PC-9 (cell line): ENCODE data around the gene MYO1H. TPM values are rescaled to one million over a fixed set of nuclear protein-coding genes. Genes with fewer than 3 reads are reported as not detected.

Experiments used
- BruUV-seq: library from RNA; stranded (reverse); fragments of 400-500 nt; replicated peaks from 2 replicates; lab custom pipeline; 2021; lab: Mats Ljungman, UMichigan
- CTCF ChIA-PET: fragments of 300-600 bp; sonication (Branson Sonifier 250); formaldehyde crosslinking; loops from one replicate; lab custom pipeline; 2022; ENCODE audit warnings: antibody characterized with exemption; lab: Charles Lee
- POLR2A ChIA-PET: fragments of 300-600 bp; sonication (Branson Sonifier 250); formaldehyde crosslinking; loops from one replicate; lab custom pipeline; 2022; ENCODE audit warnings: antibody characterized with exemption; ENCODE audit not compliant: unreplicated experiment; lab: Charles Lee
- DNase-seq, 2 experiments: peaks; one replicate each; pipeline versions ENCODE4 v3.0.0 to v3.0.0-alpha.2; 2015 to 2022; ENCODE audit warnings: mixed read lengths in 1 of 2
- H2AFZ ChIP-seq: fragments of 200-600 bp; sonication (generic); 2 replicates; pipeline ENCODE4 v1.8.1; 2017; ENCODE audit warnings: antibody characterized with exemption
- H3F3A ChIP-seq: fragments of 200-600 bp; sonication (generic); 2 replicates; pipeline ENCODE4 v1.8.1; 2017; ENCODE audit warnings: antibody characterized with exemption, mild to moderate bottlenecking, low read depth; ENCODE audit not compliant: insufficient read depth
- H3K27ac ChIP-seq: fragments of 200-600 bp; sonication (generic); 2 replicates; pipeline ENCODE4 v1.6.1; 2016; ENCODE audit warnings: mixed run types
- H3K27me3 ChIP-seq: fragments of 200-600 bp; sonication (generic); 2 replicates; pipeline ENCODE4 v1.6.1; 2016; ENCODE audit warnings: low read depth, mixed run types; ENCODE audit not compliant: insufficient read depth
- H3K36me3 ChIP-seq: fragments of 200-600 bp; sonication (generic); 2 replicates; pipeline ENCODE4 v1.6.1; 2016; ENCODE audit warnings: low read depth, mixed run types
- H3K4me1 ChIP-seq: fragments of 200-600 bp; sonication (generic); replicated peaks from 2 replicates; pipeline ENCODE4 v1.6.1; 2016; ENCODE audit warnings: mixed run types; ENCODE audit not compliant: insufficient read depth
- H3K4me2 ChIP-seq: fragments of 200-600 bp; sonication (generic); 2 replicates; pipeline ENCODE4 v1.6.1; 2017; ENCODE audit warnings: mixed run types
- H3K4me3 ChIP-seq: fragments of 200-600 bp; sonication (generic); 2 replicates; pipeline ENCODE4 v1.6.1; 2016; ENCODE audit warnings: mixed run types
- H3K79me2 ChIP-seq: fragments of 200-600 bp; sonication (generic); 2 replicates; pipeline ENCODE4 v1.6.1; 2017; ENCODE audit warnings: low read depth, mixed run types
- H3K9me2 ChIP-seq: fragments of 200-600 bp; sonication (generic); 2 replicates; pipeline ENCODE4 v1.8.1; 2017; ENCODE audit warnings: mild to moderate bottlenecking; ENCODE audit not compliant: insufficient read depth
- H3K9me3 ChIP-seq: fragments of 200-600 bp; sonication (generic); 2 replicates; pipeline ENCODE4 v1.8.1; 2016; ENCODE audit warnings: low read depth; ENCODE audit not compliant: insufficient read depth
- H4K20me1 ChIP-seq: fragments of 200-600 bp; sonication (generic); 2 replicates; pipeline ENCODE4 v1.8.1; 2017; ENCODE audit not compliant: insufficient read depth
- EZH2 ChIP-seq: fragments of 200-600 bp; sonication (generic); IDR thresholded peaks from 2 replicates; pipeline ENCODE4 v1.8.0; 2017; ENCODE audit warnings: antibody characterized with exemption, low read depth
- intact Hi-C: fragments of 100-400 bp; cut with micrococcal nuclease; formaldehyde crosslinking; loops from one replicate; pipeline ENCODE4 v1.10.0; 2022; ENCODE audit not compliant: unreplicated experiment
- total RNA-seq: library from RNA; stranded (reverse); gene quantifications from 2 replicates; pipeline ENCODE4 v1.2.3, GENCODE V29; 2021
- TF ChIP-seq, protein P1 (sequence below): fragments of 200-600 bp; sonication (generic); conservative IDR thresholded peaks from 2 replicates; pipeline ENCODE4 v1.6.1; 2017; ENCODE audit warnings: mixed run types, antibody characterized with exemption, mild to moderate bottlenecking, moderate library complexity

The MYO1H gene
- total RNA-seq, 1 experiment from 2014 or later = not detected

DNA sequence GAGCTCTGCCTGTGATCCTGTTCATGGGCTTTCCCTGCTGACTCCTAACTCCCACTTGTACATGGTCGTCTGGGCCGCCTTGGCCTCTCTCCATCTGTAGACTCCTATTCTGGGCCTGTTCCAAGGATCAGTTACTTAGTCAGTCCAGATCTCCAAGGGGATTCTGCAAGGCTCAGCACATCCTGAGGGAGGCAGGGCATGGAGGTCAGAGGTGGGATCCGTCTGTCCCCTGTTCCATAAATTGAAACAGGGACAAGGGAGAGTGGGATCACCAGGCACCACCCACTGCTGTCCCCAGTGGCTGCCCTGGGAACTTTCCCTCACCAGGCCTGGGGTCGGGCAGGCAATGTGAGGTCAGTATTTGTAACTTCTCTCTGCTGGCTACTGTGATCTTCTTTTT, 85.9 kb downstream of the MYO1H start:
- Histone ChIP-seq H4K20me1 (no peaks in the 10 kb centered on the region), H3K4me2 (no peak overlapping the region), H3K9me2 (no peaks in the 10 kb centered on the region), H2AFZ (no peak overlapping the region), H3K36me3 (no peaks in the 10 kb centered on the region), H3K4me1 (peaks cover 19% of the 10 kb centered on the region), H3K79me2 (no peaks in the 10 kb centered on the region), H3F3A (no peaks in the 10 kb centered on the region), H3K27me3 (no peaks in the 10 kb centered on the region), H3K27ac (no peak overlapping the region), H3K9me3 (no peaks in the 10 kb centered on the region), H3K4me3 (no peak overlapping the region)
- CTCF ChIA-PET = interaction anchor here (0.7 to 1.7 kb wide), 2 partner anchors 28 to 43 kb away, joined by 4 to 10 read pairs; partner anchors contain the start of genes KCTD10 and UBE3B
- POLR2A ChIA-PET = no interaction called here
- TF ChIP-seq, protein P1, sequence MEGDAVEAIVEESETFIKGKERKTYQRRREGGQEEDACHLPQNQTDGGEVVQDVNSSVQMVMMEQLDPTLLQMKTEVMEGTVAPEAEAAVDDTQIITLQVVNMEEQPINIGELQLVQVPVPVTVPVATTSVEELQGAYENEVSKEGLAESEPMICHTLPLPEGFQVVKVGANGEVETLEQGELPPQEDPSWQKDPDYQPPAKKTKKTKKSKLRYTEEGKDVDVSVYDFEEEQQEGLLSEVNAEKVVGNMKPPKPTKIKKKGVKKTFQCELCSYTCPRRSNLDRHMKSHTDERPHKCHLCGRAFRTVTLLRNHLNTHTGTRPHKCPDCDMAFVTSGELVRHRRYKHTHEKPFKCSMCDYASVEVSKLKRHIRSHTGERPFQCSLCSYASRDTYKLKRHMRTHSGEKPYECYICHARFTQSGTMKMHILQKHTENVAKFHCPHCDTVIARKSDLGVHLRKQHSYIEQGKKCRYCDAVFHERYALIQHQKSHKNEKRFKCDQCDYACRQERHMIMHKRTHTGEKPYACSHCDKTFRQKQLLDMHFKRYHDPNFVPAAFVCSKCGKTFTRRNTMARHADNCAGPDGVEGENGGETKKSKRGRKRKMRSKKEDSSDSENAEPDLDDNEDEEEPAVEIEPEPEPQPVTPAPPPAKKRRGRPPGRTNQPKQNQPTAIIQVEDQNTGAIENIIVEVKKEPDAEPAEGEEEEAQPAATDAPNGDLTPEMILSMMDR = peak; percentile 45
- no peak for TF ChIP-seq EZH2
- no peak for DNase-seq
- BruUV-seq = no TSS peak
- intact Hi-C loops = loop anchor here (2.0 kb wide), 2 partner anchors 29 to 85 kb away; no protein-coding TSS in a partner anchor

DNA sequence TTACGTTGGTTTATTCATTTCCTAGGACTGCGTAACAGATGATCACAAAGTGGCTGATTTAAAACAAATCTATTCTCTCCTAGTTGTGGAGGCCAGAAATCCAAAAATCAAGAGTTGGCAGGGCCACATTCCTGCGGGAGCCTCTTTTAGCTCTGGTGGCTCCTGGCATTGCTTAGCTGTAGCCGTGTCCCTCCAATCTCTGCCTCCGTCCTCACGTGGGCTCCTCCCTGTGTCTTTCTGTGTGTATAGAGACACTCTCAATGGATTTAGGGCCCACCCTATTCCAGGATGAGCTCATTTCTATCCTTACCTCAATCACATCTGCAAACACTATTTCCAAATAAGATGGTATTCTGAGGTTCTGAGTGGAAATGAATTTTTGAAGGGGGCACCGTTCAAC, 86.9 kb downstream of the MYO1H start:
- CTCF ChIA-PET = no interaction called here
- no peak for DNase-seq
- POLR2A ChIA-PET = no interaction called here
- Histone ChIP-seq H4K20me1 (no peaks in the 10 kb centered on the region), H3K9me3 (no peaks in the 10 kb centered on the region), H2AFZ (no peak overlapping the region), H3K4me1 (peaks cover 19% of the 10 kb centered on the region), H3K9me2 (no peaks in the 10 kb centered on the region), H3K79me2 (no peaks in the 10 kb centered on the region), H3K4me2 (no peak overlapping the region), H3F3A (no peaks in the 10 kb centered on the region), H3K36me3 (no peaks in the 10 kb centered on the region), H3K27me3 (no peaks in the 10 kb centered on the region), H3K27ac (no peak overlapping the region), H3K4me3 (no peak overlapping the region)
- no TSS peak for BruUV-seq
- intact Hi-C loops = no loop called here
- TF ChIP-seq EZH2 = no peak
- TF ChIP-seq, protein P1 = no peak

DNA sequence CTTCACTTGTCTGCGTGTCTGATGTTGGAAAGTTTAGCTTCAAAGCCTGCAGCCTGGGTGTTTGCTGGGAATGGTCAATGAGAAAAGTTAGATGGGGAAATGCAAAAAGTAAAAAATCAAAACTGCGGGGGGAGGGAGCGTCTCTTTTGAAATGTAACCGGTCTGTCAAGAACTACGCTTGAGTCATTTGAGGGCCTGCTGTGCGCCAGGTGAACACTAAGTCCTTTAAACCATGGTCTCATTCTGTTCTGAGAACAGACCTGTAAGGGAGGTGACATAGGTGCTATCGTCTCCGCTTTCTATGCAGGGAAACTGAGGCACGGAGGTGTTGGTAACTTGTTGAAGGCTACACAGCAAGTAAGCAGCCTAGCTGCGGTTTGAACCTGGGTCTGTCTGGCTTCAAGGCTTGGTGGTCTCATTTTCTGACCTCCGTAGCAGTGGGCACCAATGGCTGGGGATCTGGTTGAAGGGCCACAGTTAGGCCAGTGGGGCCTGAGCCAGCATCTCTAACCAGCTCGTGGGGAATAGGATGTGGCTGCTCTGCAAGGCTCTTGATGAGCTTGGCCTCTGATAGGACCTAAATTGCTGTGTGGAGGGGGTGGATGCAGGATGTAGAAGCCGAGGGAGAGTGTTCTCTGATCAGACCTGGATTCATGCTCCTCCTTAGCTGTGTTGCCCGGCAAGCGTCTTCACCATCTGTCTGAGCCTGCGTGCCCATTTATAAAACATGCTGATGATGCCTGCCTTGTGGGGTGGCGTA, 87.9 kb downstream of the MYO1H start:
- ChIA-PET POLR2A (no interaction called here), CTCF (interaction anchor here (0.5 kb wide), 1 partner anchor 756 kb away, joined by 3 read pairs; no protein-coding TSS in a partner anchor)
- H4K20me1 ChIP-seq = no peaks in the 10 kb centered on the region
- no peaks in the 10 kb centered on the region for H3K27me3 ChIP-seq
- no peak overlapping the region for H3K4me3 ChIP-seq
- no peaks in the 10 kb centered on the region for H3K9me3 ChIP-seq
- intact Hi-C loops = no loop called here
- TF ChIP-seq, protein P1 = no peak
- no peak for TF ChIP-seq EZH2
- BruUV-seq = no TSS peak
- no peaks in the 10 kb centered on the region for H3K79me2 ChIP-seq
- H3K9me2 ChIP-seq = no peaks in the 10 kb centered on the region
- peak overlapping the region; percentile 65 for H3K4me2 ChIP-seq
- no peaks in the 10 kb centered on the region for H3F3A ChIP-seq
- no peak overlapping the region for H3K27ac ChIP-seq
- peaks cover 19% of the 10 kb centered on the region for H3K4me1 ChIP-seq
- DNase-seq = peak; percentile 25 to 69
- no peak overlapping the region for H2AFZ ChIP-seq
- no peaks in the 10 kb centered on the region for H3K36me3 ChIP-seq
